Neuron (in vitro differentiated cells): ENCODE results near the gene CNIH2.
A peak's percentile ranks its signal among the peaks of the same experiment; 100 is the strongest.
"Not testable (repeated sequence)": the region's sequence is repeated elsewhere in the genome, so short reads cannot be mapped to it uniquely, and the experiment has no call there.

ENCODE experiments used
- H2AFZ ChIP-seq: one replicate; pipeline ENCODE4 v1.6.1; 2013; ENCODE audit warnings: low read depth, mild to moderate bottlenecking, inconsistent platforms, low read length, moderate library complexity
- H3K27me3 ChIP-seq: one replicate; pipeline ENCODE4 v1.6.1; 2013; ENCODE audit warnings: low read length; ENCODE audit not compliant: insufficient read depth
- H3K36me3 ChIP-seq: one replicate; pipeline ENCODE4 v1.6.1; 2013; ENCODE audit warnings: low read length; ENCODE audit not compliant: insufficient read depth
- H3K4me1 ChIP-seq: one replicate; pipeline ENCODE4 v1.6.1; 2013; ENCODE audit warnings: low read length; ENCODE audit not compliant: insufficient read depth
- H3K4me3 ChIP-seq: 2 replicates; pipeline ENCODE4 v1.5.1; 2013; ENCODE audit warnings: mild to moderate bottlenecking, low read length, moderate library complexity
- H3K9me3 ChIP-seq: one replicate; pipeline ENCODE4 v1.6.1; 2013; ENCODE audit warnings: low read length

The CNIH2 gene

DNA sequence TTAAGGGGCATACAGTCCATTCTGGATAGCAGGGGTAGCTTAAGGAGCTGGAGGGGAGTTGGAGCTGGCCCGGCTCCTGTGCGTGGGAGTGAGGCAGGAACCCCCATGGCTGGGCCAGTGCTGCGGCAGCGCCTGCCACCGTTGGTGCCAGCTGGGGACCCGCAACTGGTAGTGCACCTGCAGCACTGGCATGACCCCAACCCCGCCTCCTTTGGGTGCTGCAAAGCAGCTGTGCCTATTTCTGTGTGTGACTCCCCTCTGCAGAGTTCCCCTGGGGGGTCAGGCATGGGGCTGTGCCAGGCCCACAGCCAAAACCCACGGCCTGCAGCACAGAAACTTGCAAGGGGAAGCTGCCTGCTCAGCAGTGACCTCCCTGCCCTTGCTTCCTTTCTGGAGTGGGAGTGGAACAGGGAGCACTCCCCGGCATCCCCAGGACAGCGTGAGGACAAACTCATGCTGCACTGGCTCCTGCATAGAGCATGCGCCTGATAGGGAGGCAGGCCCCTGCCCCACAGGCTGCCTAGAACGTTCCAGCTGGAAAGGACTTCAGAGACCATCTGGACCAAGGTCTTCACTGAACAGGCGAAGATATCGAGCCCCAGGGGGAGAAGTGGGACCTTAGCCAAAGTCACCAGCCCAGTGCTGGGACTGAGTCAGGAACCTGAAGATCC is 35.7 kb upstream of the CNIH2 start:
- Histone ChIP-seq H3K9me3 (no peaks in the 10 kb centered on the region), H3K4me1 (peaks cover 2% of the 10 kb centered on the region), H3K36me3 (peaks cover 34% of the 10 kb centered on the region), H2AFZ (no peak overlapping the region), H3K27me3 (no peaks in the 10 kb centered on the region), H3K4me3 (no peak overlapping the region)

DNA sequence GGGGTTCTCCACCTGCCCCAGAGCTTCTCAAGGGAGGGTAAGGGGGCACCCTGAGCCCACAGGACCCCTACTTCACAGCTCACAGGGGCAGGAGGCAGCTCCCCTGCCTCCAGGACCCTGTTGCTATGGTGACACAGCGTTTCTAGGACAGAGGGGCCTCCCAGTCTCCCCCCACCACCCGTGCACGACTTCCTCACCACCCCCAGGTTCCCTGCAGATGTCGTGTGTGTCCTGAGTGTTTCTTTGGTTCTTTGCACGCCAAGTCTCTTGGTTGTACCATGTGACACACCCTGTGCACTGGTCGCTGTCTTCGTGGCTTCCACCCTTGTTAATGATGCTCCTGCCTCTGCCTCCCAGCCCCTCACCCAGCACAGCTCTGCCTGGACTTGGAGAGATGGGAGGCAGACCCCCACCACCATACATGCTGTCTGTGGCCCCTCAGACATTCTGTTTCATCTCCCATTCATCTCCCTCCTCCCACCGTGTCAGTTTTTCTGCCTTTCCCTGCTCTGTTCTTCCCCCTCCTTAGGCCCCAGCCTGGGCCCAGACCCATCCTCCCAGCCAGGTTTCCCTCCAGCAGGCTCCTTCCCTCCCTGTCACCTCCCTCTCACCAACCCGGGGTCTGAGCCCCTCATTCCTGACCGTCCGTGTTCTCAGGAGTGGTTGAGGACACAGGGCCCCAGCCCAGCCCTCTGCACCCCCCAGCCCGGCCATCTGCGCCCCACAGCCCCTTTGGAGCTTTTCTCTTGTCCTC is 34.0 kb upstream of the CNIH2 start:
- Histone ChIP-seq H3K36me3 (peaks cover 31% of the 10 kb centered on the region), H3K9me3 (no peaks in the 10 kb centered on the region), H3K4me3 (no peak overlapping the region), H3K4me1 (peaks cover 2% of the 10 kb centered on the region), H3K27me3 (no peaks in the 10 kb centered on the region), H2AFZ (no peak overlapping the region)

DNA sequence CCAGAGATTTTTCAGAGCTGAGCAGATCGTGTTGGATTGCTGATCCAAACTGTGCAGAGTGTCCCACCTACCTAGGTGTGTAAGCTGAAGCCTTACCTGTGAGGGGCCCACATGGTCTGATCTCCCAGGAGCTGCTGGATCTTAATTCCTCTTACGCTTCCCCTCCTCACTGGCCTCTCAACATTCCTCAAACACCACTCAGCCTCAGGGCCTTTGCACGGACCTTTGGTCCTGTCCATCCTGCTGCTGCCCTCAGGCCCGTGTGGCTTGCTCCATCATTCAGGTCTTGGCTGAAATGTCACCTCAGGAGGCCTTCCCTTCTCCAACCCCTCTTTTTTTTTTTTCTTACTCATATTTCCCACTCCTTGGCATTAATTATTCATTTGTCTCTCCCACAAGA is 30.7 kb upstream of the CNIH2 start:
- H3K36me3 ChIP-seq: peaks cover 20% of the 10 kb centered on the region
- H3K4me3 ChIP-seq: no peak overlapping the region
- no peaks in the 10 kb centered on the region for H3K27me3 ChIP-seq
- no peak overlapping the region for H2AFZ ChIP-seq
- no peaks in the 10 kb centered on the region for H3K9me3 ChIP-seq
- H3K4me1 ChIP-seq: peaks cover 2% of the 10 kb centered on the region

DNA sequence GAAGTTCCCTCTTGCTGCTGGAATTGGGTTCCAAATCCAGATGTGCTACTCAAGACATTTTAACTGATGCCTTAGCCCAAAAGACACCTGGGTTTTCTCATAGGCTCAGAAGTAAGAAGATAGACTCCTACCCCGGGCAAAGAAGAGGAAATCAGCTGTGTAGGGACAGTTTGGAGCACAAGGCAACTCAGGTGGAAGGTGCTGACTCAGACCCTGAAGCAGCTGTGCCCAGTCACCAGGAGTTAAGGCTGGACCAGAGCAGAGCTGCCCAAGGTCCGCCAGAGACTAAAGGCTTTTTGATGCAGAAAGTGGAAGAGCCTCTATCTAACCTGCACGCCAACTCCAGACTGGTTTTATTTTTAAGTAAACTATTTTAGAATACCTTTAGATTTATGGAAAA is 30.2 kb upstream of the CNIH2 start:
- Histone ChIP-seq H3K4me3 (no peak overlapping the region), H3K36me3 (peaks cover 15% of the 10 kb centered on the region), H3K9me3 (no peaks in the 10 kb centered on the region), H3K27me3 (no peaks in the 10 kb centered on the region), H3K4me1 (peaks cover 2% of the 10 kb centered on the region), H2AFZ (no peak overlapping the region)

DNA sequence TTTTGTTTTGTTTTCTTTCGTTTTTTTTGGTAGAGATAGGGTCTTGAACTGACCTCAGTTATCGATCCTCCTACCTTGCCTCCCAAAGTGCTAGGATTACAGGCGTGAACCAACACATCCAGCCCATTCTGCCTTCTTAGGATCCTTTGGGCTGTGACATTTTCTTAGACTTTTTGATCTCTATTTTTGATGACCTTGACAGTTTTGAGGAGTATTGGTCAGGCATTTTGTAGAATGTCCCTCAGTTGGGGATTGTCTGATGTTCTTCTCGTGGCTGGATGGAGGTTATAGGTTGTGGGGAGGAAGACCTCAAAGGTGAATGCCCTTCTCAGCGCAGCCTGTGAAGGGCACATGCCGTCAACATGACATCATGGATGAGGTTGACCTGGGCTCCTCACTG is 29.1 kb upstream of the CNIH2 start:
- Histone ChIP-seq H3K9me3 (no peaks in the 10 kb centered on the region), H3K27me3 (no peaks in the 10 kb centered on the region), H3K4me1 (peaks cover 1% of the 10 kb centered on the region), H2AFZ (no peak overlapping the region), H3K4me3 (no peak overlapping the region), H3K36me3 (peaks cover 11% of the 10 kb centered on the region)

DNA sequence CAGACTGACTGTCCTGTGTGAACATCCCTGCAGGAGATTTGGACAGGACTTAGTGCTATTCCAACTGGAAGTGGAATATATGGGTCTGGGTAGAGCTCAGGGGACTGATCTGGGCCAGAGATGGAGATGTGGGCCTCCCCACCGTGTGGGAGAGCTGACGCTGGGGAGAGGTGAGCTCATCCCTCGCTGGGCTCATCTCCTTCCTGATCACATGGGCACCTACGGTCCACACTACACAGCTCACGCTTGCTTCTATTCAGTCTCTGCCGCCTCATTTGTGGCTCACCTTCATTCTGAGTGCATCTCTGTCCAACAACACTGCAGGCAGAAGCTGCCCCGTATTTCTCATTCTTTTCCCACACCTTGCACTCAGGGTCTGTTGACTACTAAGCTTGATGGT is 26.2 kb upstream of the CNIH2 start:
- no peak overlapping the region for H3K4me3 ChIP-seq
- no peaks in the 10 kb centered on the region for H3K9me3 ChIP-seq
- H3K36me3 ChIP-seq: peaks cover 6% of the 10 kb centered on the region
- H2AFZ ChIP-seq: no peak overlapping the region
- H3K4me1 ChIP-seq: peaks cover 2% of the 10 kb centered on the region
- no peaks in the 10 kb centered on the region for H3K27me3 ChIP-seq

DNA sequence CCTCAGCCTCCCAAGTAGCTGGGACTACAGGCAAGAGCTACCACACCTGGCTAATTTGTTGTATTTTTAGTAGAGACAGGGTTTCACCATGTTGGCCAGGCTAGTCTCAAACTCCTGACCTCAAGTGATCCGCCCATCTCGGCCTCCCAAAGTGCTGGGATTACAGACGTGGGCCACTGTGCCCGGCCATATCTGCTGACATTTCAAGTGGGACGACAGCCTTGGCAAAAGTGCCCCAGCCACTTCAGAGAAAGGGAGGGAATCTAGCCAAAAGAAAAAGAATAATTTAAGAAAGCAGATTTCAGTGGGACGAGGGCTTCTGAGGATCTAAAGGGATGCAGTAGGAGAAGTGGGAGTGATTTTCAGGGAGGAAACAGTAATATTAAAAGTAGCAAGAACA is 24.9 kb upstream of the CNIH2 start:
- H3K36me3 ChIP-seq, H3K9me3 ChIP-seq, H3K27me3 ChIP-seq, H3K4me1 ChIP-seq, H2AFZ ChIP-seq, H3K4me3 ChIP-seq: not testable (repeated sequence)

DNA sequence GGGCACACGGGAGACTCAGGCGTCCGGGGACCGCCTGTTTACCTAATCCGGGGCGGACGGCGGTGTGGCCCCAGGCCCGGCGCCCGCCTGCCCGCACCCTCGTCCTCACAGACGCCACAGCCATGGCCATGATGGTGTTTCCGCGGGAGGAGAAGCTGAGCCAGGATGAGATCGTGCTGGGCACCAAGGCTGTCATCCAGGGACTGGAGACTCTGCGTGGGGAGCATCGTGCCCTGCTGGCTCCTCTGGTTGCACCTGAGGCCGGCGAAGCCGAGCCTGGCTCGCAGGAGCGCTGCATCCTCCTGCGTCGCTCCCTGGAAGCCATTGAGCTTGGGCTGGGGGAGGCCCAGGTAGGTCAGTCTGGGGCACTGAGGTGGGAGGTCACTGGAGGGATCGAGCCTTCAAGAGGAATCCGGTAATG is 19.5 kb upstream of the CNIH2 start:
- Histone ChIP-seq H3K4me1 (peaks cover 13% of the 10 kb centered on the region), H2AFZ (no peak overlapping the region), H3K27me3 (no peaks in the 10 kb centered on the region), H3K9me3 (no peaks in the 10 kb centered on the region), H3K36me3 (peaks cover 33% of the 10 kb centered on the region), H3K4me3 (peak overlapping the region; percentile 85)

DNA sequence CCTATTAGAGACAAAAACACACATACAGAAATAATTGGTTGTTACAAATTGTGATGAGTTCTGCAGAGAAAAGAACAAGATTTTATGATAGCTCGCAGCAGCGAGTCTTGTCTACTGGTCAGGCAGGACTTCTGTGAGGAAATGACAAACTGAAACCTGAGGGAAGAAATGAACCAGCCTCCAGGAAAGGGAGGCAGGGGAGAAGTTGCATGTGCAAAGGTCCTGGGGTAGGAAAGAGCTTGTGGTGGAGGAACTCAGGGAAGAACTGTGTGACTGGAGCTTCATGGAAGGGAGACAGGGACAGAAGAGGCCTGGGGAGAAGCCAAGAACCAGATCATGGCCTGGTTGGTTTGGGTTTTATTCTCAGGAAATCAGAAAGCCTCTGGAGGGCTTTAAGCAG is 18.8 kb upstream of the CNIH2 start:
- Histone ChIP-seq H3K27me3 (no peaks in the 10 kb centered on the region), H2AFZ (no peak overlapping the region), H3K4me3 (no peak overlapping the region), H3K4me1 (peaks cover 13% of the 10 kb centered on the region), H3K36me3 (peaks cover 39% of the 10 kb centered on the region), H3K9me3 (no peaks in the 10 kb centered on the region)

DNA sequence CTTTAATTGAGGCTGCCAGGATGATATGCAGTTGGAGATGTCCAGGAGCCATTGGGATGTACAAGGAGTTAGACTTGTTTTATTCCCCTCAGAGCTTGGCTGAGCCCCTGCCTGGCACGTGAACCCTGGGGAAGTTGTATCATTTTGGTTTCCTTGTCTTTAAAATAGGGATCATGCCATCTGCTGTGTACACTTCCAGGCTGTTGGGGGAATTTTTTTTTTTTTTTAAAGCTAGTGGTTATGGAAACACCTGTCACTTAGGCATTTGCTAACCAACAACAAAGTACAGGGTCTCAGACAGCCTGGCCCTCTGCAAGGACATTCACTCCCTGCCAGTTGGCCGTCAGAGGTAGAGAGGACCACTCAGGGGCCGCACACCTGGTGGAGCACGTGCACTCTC is 18.0 kb upstream of the CNIH2 start:
- H3K36me3 ChIP-seq: peaks cover 46% of the 10 kb centered on the region
- H2AFZ ChIP-seq: no peak overlapping the region
- H3K27me3 ChIP-seq: no peaks in the 10 kb centered on the region

DNA sequence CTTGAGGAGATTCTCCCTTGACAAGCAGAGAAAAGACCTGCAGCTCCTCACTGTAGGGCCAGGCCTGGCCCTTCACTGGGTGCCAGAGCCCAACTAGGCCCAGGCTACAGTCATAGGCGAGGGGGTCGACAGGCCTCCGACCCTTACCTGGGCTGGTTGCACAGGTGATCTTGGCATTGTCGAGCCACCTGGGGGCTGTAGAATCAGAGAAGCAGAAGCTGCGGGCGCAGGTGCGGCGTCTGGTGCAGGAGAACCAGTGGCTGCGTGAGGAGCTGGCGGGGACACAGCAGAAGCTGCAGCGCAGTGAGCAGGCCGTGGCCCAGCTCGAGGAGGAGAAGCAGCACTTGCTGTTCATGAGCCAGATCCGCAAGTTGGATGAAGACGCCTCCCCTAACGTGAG is 16.4 kb upstream of the CNIH2 start:
- Histone ChIP-seq H3K27me3 (no peaks in the 10 kb centered on the region), H3K9me3 (no peaks in the 10 kb centered on the region), H3K4me1 (peaks cover 14% of the 10 kb centered on the region), H3K4me3 (no peak overlapping the region), H3K36me3 (peaks cover 49% of the 10 kb centered on the region), H2AFZ (no peak overlapping the region)

More for the DNA sequence above, 18.0 kb upstream of the CNIH2 start:
- Histone ChIP-seq H3K4me3 (no peak overlapping the region), H3K9me3 (no peaks in the 10 kb centered on the region), H3K4me1 (peaks cover 13% of the 10 kb centered on the region)

DNA sequence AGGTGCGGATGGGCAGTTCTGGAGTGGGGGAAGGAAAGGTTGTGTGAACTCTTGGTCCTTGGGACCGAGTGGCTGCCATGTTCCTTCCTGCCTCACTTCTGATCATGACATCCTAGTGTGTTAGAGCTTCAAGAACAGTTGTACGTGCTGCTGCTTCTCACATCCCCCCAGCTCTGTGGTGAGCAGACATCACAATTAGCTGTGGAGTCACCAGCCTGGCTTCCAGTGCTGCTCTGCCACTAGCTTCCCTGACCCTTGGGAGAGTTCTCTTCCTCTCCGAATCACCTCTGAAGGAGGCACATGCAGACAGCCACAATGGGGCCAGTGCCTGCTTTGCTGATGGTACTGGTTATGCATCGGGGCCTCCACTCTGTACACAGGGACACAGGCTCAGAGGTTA is 15.8 kb upstream of the CNIH2 start:
- Histone ChIP-seq H3K4me3 (no peak overlapping the region), H3K27me3 (no peaks in the 10 kb centered on the region), H2AFZ (no peak overlapping the region), H3K4me1 (peaks cover 16% of the 10 kb centered on the region), H3K9me3 (no peaks in the 10 kb centered on the region), H3K36me3 (peaks cover 49% of the 10 kb centered on the region)

DNA sequence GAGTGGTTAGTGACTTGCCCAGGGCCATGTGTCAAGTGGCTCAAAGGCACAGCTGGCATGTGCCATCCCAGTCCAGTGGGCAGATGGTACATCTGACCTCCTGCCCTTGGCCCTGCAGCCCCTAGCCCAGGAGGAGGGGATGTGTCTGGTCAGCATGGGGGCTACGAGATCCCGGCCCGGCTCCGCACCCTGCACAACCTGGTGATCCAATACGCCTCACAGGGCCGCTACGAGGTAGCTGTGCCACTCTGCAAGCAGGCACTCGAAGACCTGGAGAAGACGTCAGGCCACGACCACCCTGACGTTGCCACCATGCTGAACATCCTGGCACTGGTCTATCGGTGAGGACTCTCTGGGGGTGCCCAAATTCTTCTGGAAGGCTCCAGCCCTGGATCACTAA is 15.3 kb upstream of the CNIH2 start:
- H3K9me3 ChIP-seq: no peaks in the 10 kb centered on the region
- H3K4me3 ChIP-seq: no peak overlapping the region
- H3K4me1 ChIP-seq: peaks cover 18% of the 10 kb centered on the region
- H3K36me3 ChIP-seq: peaks cover 49% of the 10 kb centered on the region
- no peak overlapping the region for H2AFZ ChIP-seq
- H3K27me3 ChIP-seq: no peaks in the 10 kb centered on the region

DNA sequence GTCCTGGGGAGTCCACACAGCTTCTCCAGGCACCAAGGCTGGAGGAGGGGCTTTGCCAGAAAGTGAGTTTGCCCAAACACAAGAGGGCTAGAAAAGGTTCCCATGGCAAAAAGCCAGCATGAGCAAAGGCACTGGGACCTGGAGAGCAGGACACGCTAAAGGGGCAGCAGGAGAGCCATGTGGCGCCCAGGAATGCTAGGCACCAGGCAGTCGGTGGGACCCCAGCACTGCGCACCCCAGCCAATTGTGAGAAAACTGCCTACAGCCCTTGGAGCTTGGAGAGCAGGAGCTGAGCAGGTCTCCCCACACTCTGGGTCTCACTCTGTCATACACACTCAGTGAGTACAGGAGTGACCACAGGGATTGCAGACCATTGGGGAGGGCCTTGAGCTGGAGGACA is 14.7 kb upstream of the CNIH2 start:
- no peak overlapping the region for H3K4me3 ChIP-seq
- peaks cover 49% of the 10 kb centered on the region for H3K36me3 ChIP-seq
- H3K9me3 ChIP-seq: no peaks in the 10 kb centered on the region
- H2AFZ ChIP-seq: no peak overlapping the region
- no peaks in the 10 kb centered on the region for H3K27me3 ChIP-seq
- peaks cover 18% of the 10 kb centered on the region for H3K4me1 ChIP-seq
